H1 (cell line): ENCODE results near the gene TIMMDC1. TPM values are rescaled to one million over a fixed set of nuclear protein-coding genes. Genes with fewer than 3 reads are reported as not detected.

ENCODE experiments used
- CTCF ChIA-PET: fragments of 300-600 bp; sonication (Branson Sonifier 250); formaldehyde crosslinking; loops from one replicate; lab custom pipeline; 2021; ENCODE audit not compliant: partially characterized antibody; lab: Charles Lee
- POLR2A ChIA-PET: fragments of 300-600 bp; sonication (Branson Sonifier 250); formaldehyde crosslinking; loops from one replicate; lab custom pipeline; 2021; ENCODE audit warnings: inconsistent platforms; ENCODE audit not compliant: partially characterized antibody; lab: Charles Lee
- DNase-seq, 2 experiments: peaks; one replicate each; pipeline versions ENCODE4 v3.0.0 to v3.0.0-alpha.2; 2010 to 2022; ENCODE audit warnings: low spot score in 2 of 2, low read depth in 1 of 2, mixed read lengths in 1 of 2
- FAIRE-seq: peaks from 2 replicates; lab custom pipeline; 2011; peaks lifted over from hg19 to GRCh38; lab: Jason Lieb, UNC
- H2AFZ ChIP-seq: 2 replicates; pipeline ENCODE4 v1.8.1; 2012; ENCODE audit warnings: low read length, inconsistent platforms
- H2AK5ac ChIP-seq: 2 replicates; pipeline ENCODE4 v1.6.1; 2013; ENCODE audit warnings: low read depth, low read length
- H2BK120ac ChIP-seq: replicated peaks from 2 replicates; pipeline ENCODE3; 2013; ENCODE audit warnings: low read depth, low read length, inconsistent platforms
- H2BK12ac ChIP-seq: 2 replicates; pipeline ENCODE4 v1.6.1; 2013; ENCODE audit warnings: low read depth, low read length
- H2BK15ac ChIP-seq: 2 replicates; pipeline ENCODE4 v1.6.1; 2013; ENCODE audit warnings: low read length
- H2BK20ac ChIP-seq: 2 replicates; pipeline ENCODE4 v1.6.1; 2013; ENCODE audit warnings: low read length
- H2BK5ac ChIP-seq: 2 replicates; pipeline ENCODE4 v1.6.1; 2013; ENCODE audit warnings: low read depth, low read length
- H3K14ac ChIP-seq: 2 replicates; pipeline ENCODE4 v1.6.1; 2013; ENCODE audit warnings: inconsistent platforms; ENCODE audit not compliant: insufficient read length
- H3K18ac ChIP-seq: 2 replicates; pipeline ENCODE4 v1.6.1; 2013; ENCODE audit warnings: low read length; ENCODE audit errors: extremely low read depth
- H3K23ac ChIP-seq: 2 replicates; pipeline ENCODE4 v1.6.1; 2013; ENCODE audit warnings: inconsistent platforms; ENCODE audit not compliant: insufficient read length
- H3K23me2 ChIP-seq: 2 replicates; pipeline ENCODE4 v1.6.1; 2013; ENCODE audit warnings: low read depth, low read length
- H3K27ac ChIP-seq: 2 replicates; pipeline ENCODE4 v1.6.1; 2011; ENCODE audit warnings: low read depth, low read length, inconsistent platforms
- H3K27me3 ChIP-seq, 4 experiments: replicated peaks in 1 of 4; 1 replicate in 1 of 4; 2 replicates in 3 of 4; pipeline versions ENCODE4 v1.6.1 to v1.8.1; 2011 to 2013; ENCODE audit warnings: low read length in 3 of 4, mild to moderate bottlenecking in 3 of 4, inconsistent platforms in 2 of 4, mixed read lengths in 2 of 4, moderate library complexity in 1 of 4; ENCODE audit not compliant: control insufficient read depth in 3 of 4, insufficient read depth in 3 of 4; ENCODE audit errors: extremely low read depth in 1 of 4
- H3K36me3 ChIP-seq, 4 experiments: 2 replicates each; pipeline versions ENCODE4 v1.6.1 to v1.8.1; 2011 to 2013; ENCODE audit warnings: mild to moderate bottlenecking in 4 of 4, low read length in 3 of 4, moderate library complexity in 2 of 4, control low read depth in 1 of 4, inconsistent platforms in 1 of 4; ENCODE audit not compliant: insufficient read depth in 4 of 4, control insufficient read depth in 2 of 4
- H3K4ac ChIP-seq: replicated peaks from 2 replicates; pipeline ENCODE3; 2013; ENCODE audit warnings: low read length, low read depth, mixed read lengths, inconsistent platforms; ENCODE audit not compliant: insufficient read length
- H3K4me1 ChIP-seq, 4 experiments: replicated peaks in 1 of 4; 1 replicate in 1 of 4; 2 replicates in 3 of 4; pipeline versions ENCODE4 v1.6.1 to v1.8.1; 2011 to 2013; ENCODE audit warnings: low read length in 3 of 4, inconsistent platforms in 2 of 4, mixed read lengths in 1 of 4; ENCODE audit not compliant: insufficient read depth in 4 of 4, control insufficient read depth in 3 of 4
- H3K4me2 ChIP-seq, 2 experiments: 2 replicates each; pipeline versions ENCODE4 v1.6.1 to v1.8.1; 2011 to 2013; ENCODE audit warnings: low read depth in 2 of 2, low read length in 2 of 2, control low read depth in 1 of 2, inconsistent platforms in 1 of 2, mild to moderate bottlenecking in 1 of 2; ENCODE audit not compliant: insufficient read depth in 1 of 2
- H3K4me3 ChIP-seq, 4 experiments: fragments of 200-600, 300-600 bp in 1 of 4; sonication (generic), shearing (Covaris generic), sonication (Bioruptor Twin) in 1 of 4; 2 replicates each; pipeline versions ENCODE4 v1.5.1 to v1.8.1; 2011 to 2016; ENCODE audit warnings: low read length in 4 of 4, low read depth in 3 of 4, control low read depth in 2 of 4, inconsistent platforms in 2 of 4, mild to moderate bottlenecking in 2 of 4, mixed read lengths in 1 of 4, moderate library complexity in 1 of 4; ENCODE audit not compliant: insufficient read depth in 2 of 4; ENCODE audit errors: extremely low read depth in 1 of 4
- H3K56ac ChIP-seq: replicated peaks from 2 replicates; pipeline ENCODE3; 2013; ENCODE audit warnings: low read depth, mild to moderate bottlenecking, mixed read lengths, low read length, inconsistent platforms; ENCODE audit not compliant: insufficient read length
- H3K79me1 ChIP-seq: 2 replicates; pipeline ENCODE4 v1.6.1; 2013; ENCODE audit warnings: low read depth, low read length, control low read depth
- H3K79me2 ChIP-seq, 2 experiments: 2 replicates each; pipeline versions ENCODE4 v1.6.1 to v1.8.1; 2012 to 2013; ENCODE audit warnings: low read length in 2 of 2, mild to moderate bottlenecking in 2 of 2, inconsistent platforms in 1 of 2; ENCODE audit not compliant: insufficient read depth in 2 of 2, control insufficient read depth in 1 of 2
- H3K9ac ChIP-seq, 4 experiments: replicated peaks in 1 of 4; 1 replicate in 1 of 4; 2 replicates in 3 of 4; pipeline versions ENCODE4 v1.6.1 to v1.8.1; 2011 to 2013; ENCODE audit warnings: low read depth in 3 of 4, low read length in 3 of 4, control low read depth in 2 of 4, mild to moderate bottlenecking in 2 of 4, moderate library complexity in 2 of 4, inconsistent platforms in 1 of 4; ENCODE audit errors: extremely low read depth in 1 of 4
- H3K9me3 ChIP-seq, 2 experiments: 2 replicates each; pipeline versions ENCODE4 v1.6.1 to v1.8.1; 2012 to 2013; ENCODE audit warnings: mild to moderate bottlenecking in 2 of 2, moderate library complexity in 2 of 2, control low read depth in 1 of 2, inconsistent platforms in 1 of 2, low read depth in 1 of 2, low read length in 1 of 2, mixed read lengths in 1 of 2; ENCODE audit not compliant: insufficient read depth in 2 of 2
- H4K20me1 ChIP-seq, 2 experiments: replicated peaks in 1 of 2; 2 replicates each; pipeline versions ENCODE3 to v1.8.1; 2011 to 2013; ENCODE audit warnings: inconsistent platforms in 2 of 2, low read length in 2 of 2, mild to moderate bottlenecking in 1 of 2; ENCODE audit not compliant: insufficient read depth in 2 of 2, control insufficient read depth in 1 of 2
- H4K5ac ChIP-seq: 2 replicates; pipeline ENCODE4 v1.6.1; 2013; ENCODE audit warnings: low read length, low read depth, mixed read lengths, inconsistent platforms; ENCODE audit not compliant: insufficient read length
- H4K8ac ChIP-seq: 2 replicates; pipeline ENCODE4 v1.8.0; 2013; ENCODE audit warnings: mild to moderate bottlenecking, moderate library complexity, low read length, inconsistent platforms; ENCODE audit not compliant: insufficient read depth; ENCODE audit errors: extremely low read depth
- H4K91ac ChIP-seq: replicated peaks from 2 replicates; pipeline ENCODE3; 2013; ENCODE audit warnings: low read length, mixed read lengths, inconsistent platforms; ENCODE audit not compliant: insufficient read length
- GTF2F1 ChIP-seq: IDR thresholded peaks from 2 replicates; pipeline ENCODE4 v1.6.1; 2012; ENCODE audit warnings: low read depth, low read length, improper control_type of control experiment, borderline replicate concordance
- MAX ChIP-seq: IDR thresholded peaks from 2 replicates; pipeline ENCODE4 v1.6.1; 2012; ENCODE audit warnings: inconsistent platforms
- NRF1 ChIP-seq: IDR thresholded peaks from 2 replicates; pipeline ENCODE4 v1.6.1; 2011; ENCODE audit warnings: mild to moderate bottlenecking, low read depth, low read length, improper control_type of control experiment
- USF2 ChIP-seq: IDR thresholded peaks from 2 replicates; pipeline ENCODE4 v1.6.1; 2011; ENCODE audit warnings: low read length, improper control_type of control experiment
- WGBS, 2 experiments: shearing (Covaris generic) in 1 of 2; methylation state at CpG; one replicate each; pipeline versions ENCODE4 v1.1.6 to v1.1.7; 2013 to 2015; ENCODE audit warnings: low lambda C conversion rate in 2 of 2, mixed read lengths in 2 of 2, inconsistent platforms in 1 of 2, low coverage in 1 of 2, missing lambda C conversion rate in 1 of 2; ENCODE audit not compliant: insufficient replicate concordance in 2 of 2, insufficient coverage in 1 of 2, insufficient read length in 1 of 2; ENCODE audit errors: extremely low coverage in 1 of 2, missing lambda C conversion rate in 1 of 2; 5-methylcytosine and 5-hydroxymethylcytosine counted together
- polyA plus RNA-seq, 7 experiments: library from polyadenylated mRNA; depleted of rRNA in 3 of 7; stranded (reverse) in 5 of 7; unstranded in 2 of 7; fragments of >200 nt in 5 of 7; fragments of 200-250 nt in 2 of 7; gene quantifications; 1 replicate in 5 of 7; 2 replicates in 1 of 7; 4 replicates in 1 of 7; pipeline versions ENCODE4 v1.2.1 to v1.2.3, GENCODE V29; 2011 to 2013; ENCODE audit warnings: missing spikeins in 2 of 7, mixed read lengths in 2 of 7
- total RNA-seq: library from RNA; stranded (reverse); fragmentation: NEBNext Ultra II Directional; extraction: Animal tissue kit (Norgen Biotek cat#: 25700); gene quantifications from 2 replicates; pipeline ENCODE4 v1.2.1, GENCODE V29; 2021

Gene TIMMDC1
- total and polyA plus RNA-seq, 2 of the 8 experiments (the other 6 are each of a cell fraction or from before 2014, with no cell fraction given) = 80.7 to 128 TPM

- Histone ChIP-seq H2BK120ac (no peak overlapping the region), H2BK15ac (no peak overlapping the region), H3K79me2 (no peaks in the 10 kb centered on the region), H3K4me2 (no peak overlapping the region), H3K56ac (no peak overlapping the region), H2BK12ac (no peak overlapping the region), H3K18ac (no peak overlapping the region), H3K4me3 (no peak overlapping the region), H4K5ac (no peak overlapping the region), H2BK20ac (no peak overlapping the region), H4K20me1 (no peaks in the 10 kb centered on the region), H2AFZ (no peak overlapping the region), H2AK5ac (no peak overlapping the region), H3K23me2 (no peaks in the 10 kb centered on the region), H3K9ac (no peak overlapping the region), H3K4me1 (no peaks in the 10 kb centered on the region), H2BK5ac (no peak overlapping the region), H3K36me3 (peaks cover 13 to 64% (median 47%) of the 10 kb centered on the region in 4 experiments), H3K14ac (no peak overlapping the region), H3K27me3 (no peaks in the 10 kb centered on the region), H4K8ac (no peak overlapping the region), H4K91ac (no peak overlapping the region), H3K79me1 (no peaks in the 10 kb centered on the region), H3K4ac (no peak overlapping the region), H3K23ac (no peak overlapping the region), H3K9me3 (no peaks in the 10 kb centered on the region), H3K27ac (no peak overlapping the region)
- ChIA-PET CTCF (interaction anchor here (1.0 kb wide), 1 partner anchor 9 kb away, joined by 3 read pairs; no protein-coding TSS in a partner anchor), POLR2A (interaction anchor here (0.7 kb wide), 1 partner anchor 13 kb away, joined by 4 read pairs; no protein-coding TSS in a partner anchor)
- WGBS, 2 experiments = 78% methylated on average over 1 of the region's 1 CpG; no CpG with 5 or more reads in 1 of the 2 experiments
- TF ChIP-seq NRF1 = no peak
- TF ChIP-seq GTF2F1 = no peak
- TF ChIP-seq MAX = no peak
- TF ChIP-seq USF2 = no peak
- FAIRE-seq = no peak
- no peak for DNase-seq
Observed at GRCh38 chr3:119518026-119518425, 19.7 kb downstream of the TIMMDC1 start.
